GM21447 (cell line): ENCODE measurements around the gene MICAL3.

Experiments
- ATAC-seq: cut with Tn5 transposase; IDR thresholded peaks from one replicate; pipeline ENCODE4 v1.9.1; 2021; ENCODE audit not compliant: unreplicated experiment

MICAL3 gene

DNA sequence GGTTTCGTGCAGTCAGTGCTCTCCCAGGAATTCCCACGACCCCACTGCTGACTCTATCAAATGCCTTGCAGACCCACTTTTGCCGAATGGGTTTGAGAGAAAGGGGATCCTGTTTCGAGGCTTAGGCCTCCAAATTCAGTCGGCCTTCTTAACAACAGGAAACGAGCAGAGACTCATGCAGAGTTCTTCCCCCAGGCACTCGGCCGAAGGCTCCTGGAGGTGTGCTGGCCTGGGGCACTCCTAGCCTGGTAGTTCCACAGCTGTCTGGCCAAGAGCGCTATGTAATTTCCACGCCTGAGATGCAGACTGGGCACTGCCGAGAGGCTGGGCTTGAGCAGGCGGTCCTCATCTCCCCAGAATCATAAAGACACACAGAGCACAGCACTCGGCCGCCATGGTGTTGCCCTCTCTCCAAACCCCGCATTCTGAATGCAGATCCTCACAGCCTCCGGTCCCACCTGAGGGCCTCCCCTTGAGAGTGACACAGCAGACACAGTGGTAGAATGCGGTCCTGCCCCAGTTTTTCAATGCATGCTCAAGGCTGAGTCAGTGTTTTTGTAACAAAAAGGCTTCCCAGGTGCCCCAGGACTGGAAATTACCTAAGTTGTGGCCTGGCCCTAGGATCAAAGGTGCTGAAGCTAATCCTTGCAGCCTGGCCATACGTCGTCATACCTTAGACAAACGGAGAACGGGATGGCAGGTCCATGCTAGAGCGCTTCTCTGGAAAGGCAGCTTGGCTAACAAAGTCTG is 219.9 kb downstream of the MICAL3 start:
- no peak for ATAC-seq

DNA sequence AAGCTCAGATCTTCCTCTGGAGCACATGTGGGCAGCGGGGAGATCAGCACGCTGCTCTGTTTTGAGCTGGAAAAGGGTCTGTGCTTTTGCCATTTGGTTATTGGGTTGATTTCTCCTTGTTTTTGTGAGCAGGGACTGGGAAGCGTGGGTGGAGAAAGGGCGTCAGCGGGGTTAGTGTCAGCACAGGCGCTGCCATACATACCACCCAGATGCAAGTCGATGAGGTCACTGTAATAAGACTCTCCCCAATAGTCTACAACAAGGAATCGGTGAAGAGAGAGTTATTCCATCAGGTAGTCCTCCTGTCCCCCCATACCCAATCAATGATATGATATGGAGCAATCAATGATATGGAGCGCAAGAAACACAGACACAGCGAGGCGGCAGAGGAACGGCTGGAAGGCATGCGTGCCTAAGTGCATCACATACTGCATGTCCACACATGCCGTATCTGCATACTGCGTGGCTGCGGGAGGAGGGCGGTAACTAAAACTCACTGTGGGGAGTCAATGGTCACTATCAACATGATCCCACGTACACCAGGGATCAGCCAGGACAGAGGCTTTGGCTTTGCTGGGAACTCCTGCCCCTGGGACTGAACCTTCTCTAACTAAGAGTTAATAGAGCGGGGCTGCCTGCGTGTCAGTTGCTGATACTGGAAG is 220.6 kb downstream of the MICAL3 start:
- ATAC-seq = no peak

DNA sequence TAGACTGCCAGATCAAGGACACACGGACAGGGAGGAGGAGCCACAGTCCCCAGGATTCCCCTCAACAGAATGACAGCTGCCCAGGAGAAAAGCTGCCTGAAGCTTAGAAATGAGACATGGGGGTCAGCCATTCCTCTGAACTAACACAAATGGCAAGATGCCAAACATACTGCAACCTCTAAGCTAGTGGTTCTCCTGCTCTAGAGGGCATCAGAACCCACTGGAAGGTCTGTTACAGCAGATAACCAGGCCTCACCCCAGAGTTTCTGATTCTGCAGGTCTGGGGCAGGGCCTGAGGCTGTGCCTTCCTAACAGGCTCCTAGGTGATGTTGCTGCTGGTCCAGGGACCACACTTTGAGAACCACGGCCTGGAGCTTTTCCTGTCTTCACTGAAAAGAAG is 221.5 kb downstream of the MICAL3 start:
- ATAC-seq = no peak

DNA sequence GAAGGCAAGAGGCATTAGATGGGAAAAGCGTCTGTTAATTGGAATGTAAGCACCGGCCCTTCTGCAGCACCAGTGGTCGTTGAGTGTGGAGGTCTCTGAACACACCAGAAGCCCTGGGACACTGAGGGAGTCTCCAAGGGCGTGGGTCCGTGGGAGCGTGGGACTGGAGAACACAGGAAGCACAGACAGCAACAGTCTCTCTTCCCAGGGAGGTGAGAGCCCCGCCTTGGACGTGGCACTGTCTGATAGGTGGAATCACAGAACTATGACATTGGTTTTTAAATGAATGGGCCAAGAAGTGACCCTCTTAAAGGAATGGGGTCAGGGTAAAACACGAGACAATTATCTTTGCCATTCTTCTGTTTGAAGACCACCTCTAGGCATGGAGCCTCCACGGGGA is 221.9 kb downstream of the MICAL3 start:
- no peak for ATAC-seq

DNA sequence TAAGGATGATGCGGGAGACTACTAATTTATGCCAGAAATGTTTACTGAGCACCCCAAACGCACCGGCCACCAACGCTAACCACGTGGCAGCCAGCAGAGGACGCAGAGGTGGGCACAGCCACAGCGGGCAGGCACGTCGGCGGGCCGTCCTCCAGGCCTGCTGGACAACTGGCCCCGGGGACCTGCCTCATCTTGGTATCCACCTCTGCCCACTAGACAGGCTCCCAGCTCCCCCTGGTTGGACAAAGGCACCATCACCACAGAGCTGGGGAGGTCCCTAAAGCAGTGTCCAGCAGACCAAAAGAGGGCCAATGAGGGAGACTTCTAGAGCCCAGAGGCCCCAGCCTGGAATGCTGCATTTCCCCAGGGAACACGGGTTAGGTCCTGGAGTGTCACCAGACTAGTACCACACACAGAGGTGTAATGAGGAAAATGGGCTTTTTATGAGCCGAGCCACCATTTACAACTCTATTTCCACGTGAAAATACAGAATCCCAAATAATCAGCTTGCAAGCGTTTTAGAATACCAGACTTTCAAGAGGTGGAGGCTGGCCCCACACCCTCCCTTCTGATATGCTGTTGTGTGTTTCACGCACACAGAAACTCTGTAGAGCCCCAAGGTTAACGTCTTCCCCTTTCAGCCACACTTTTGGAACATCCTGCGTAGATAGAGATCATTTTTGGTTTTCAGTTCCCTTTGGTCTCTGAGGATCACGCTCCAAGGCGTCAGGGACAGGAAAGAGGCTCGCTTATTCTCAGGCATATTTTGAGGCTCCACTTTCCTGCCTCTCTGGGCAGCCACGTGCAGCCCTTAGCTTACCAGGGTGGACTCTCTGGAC is 226.4 kb downstream of the MICAL3 start:
- peak; percentile 49 for ATAC-seq

DNA sequence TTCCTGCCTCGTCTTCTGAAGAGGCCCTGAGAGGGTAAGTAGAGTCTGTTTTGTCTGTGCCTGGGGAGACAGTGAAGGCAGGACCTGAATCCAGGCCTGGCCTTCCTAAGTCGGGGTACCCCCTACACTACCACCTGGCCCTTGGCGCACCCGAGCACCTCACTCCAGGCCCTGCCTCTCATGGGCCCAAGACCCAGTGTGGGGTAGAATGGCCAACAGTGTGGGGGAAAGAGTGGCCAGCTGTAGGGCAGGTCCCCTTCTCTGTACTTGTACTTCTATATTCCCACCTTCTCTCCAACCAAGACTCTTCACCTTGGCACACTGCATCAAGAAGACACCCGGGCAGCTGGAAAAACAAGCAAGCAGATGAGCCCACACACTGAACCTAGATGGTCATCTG is 227.7 kb downstream of the MICAL3 start:
- ATAC-seq = no peak

DNA sequence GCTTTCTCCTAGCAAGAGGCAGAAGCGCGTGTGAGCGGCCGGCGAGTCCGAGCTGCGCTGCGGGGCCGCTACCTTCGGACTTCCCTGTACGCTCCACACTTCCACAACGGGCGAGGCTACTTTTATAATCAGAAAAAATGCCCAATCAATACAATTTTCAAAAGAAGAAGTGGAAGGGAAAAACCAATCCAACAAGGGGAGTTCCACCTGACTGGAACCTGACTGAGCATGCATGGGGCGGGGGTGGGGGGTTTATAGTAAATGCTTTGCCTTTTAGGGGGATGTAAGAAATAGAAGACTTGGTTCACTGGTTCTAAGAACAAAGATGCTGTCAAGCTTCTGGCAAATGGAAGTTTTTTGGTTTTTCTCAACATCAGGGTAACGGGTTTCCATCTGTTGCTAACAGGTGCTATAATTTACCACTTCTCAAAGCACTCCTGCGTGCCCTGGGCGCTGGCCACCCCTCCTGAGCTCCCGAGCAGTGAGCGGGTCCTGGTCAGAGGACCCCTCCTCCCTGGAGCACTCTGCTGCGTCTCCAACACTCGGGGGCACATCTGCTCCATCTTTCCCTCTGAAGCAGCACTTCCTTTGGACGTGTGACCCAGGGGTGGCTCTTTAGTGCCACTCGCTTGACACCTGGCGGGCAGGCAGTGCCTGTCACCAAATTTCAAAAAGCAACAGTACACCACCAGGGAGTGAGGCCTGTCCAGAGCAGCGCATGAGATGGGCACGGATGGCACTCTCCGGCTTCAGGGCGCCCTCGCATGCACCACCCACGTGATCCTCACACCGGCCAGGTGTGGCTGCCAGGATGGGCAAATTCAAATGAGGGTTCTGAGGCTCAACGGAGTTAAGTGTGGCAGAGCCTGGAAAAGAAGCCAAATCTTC is 228.5 kb downstream of the MICAL3 start:
- ATAC-seq = no peak

DNA sequence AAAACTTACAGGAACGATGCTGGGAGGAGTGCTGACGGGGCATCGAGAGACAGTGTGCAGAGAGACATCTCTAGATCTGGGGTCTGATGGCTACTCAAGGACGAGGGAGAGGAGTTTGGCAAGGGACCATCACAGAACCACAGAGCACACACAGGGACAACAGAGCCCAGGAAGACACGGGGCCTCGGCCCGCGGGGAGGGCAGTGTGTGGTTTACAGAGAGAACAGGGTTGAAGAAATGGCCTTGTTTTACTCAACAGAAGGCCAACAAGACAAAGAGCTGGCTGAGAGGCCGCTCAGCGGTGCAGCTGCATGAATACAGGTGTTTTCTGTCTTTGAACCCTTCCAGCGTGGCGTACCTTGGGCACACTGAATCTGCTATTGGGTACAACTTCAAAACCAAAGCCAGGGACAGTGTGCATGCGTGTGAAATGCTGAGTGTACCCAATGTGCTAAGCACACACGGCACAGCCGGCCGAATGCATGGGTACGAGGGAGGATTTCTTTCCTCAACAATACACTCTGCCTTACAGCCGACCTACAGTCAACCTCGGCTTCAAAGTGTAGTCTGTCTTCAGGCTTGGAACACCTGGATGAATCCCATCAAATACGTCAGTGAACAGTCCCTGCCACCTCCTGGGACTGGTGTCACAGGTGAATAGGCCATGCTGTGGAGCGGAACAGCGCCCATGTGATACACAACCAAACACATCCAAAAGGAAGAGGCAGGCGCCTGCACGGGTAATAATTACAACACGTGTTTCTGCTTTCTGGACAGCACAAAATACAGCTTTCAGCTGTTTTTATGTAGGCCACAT is 229.4 kb downstream of the MICAL3 start:
- ATAC-seq = no peak

DNA sequence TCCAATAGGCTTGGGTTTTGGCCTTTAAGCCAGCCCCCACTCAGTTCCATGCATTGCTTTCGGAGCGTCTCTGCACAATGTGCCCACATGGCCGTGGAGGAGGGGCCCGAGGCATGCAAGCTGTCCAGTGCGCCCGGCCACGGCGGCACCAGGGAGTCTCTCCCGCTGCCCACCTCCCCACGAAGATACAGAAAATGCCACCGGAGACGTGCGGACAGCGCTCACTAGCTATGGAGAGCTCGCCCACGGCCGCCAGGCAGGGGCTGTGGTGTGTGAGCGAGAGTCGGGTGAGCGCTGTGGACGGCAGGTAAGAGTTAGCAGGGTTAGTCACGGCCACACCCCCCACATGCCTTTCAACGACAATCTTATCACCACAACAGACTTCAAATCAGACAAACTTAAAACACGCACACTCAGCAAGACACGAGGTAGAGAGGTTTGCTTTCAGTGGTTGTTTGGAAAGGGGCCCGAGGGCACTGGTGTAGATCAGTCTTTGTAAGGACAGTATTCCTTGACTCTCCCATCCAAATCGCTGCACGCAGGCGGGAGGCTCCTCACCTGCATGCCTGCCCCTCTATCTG is 231.4 kb downstream of the MICAL3 start:
- no peak for ATAC-seq

DNA sequence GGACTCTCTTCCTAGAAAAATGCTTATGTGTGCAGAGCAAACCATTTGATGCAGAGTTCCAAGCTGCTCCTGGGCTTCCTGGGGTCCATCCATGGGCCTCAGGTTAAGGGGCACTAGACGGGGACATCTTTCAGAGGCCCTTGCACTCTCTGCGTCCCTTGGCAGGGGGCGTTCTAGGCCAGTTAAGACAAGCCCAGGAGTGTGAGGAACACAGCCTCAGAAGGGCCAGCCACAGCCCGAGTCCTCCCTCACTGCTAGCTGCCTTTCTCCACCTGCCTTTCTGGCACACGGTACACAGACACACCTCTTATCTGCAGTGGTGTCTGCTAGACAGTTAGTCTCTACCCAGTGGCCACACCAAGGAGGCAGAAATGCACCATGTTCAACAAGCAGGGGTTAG is 232.1 kb downstream of the MICAL3 start:
- ATAC-seq = no peak

DNA sequence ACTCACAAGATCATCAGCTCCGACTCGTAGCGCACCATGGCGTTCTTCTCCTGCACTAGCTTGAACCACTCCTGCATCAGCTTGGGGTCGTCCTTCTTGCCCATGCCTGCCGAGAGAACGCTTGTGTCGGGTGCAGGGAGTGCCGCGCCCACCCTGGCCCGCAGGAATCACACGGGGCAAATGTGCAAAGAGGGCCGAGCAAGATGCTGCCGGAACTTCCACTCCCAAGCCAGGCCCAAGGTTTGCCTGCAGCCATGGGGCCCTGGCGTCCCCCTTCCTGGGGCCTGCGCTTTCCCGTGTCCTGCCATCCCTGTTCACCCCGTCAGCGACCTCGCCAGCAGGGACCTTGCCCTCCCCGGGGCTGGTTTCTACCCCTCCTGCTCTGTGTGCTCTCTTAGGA is 233.2 kb downstream of the MICAL3 start:
- ATAC-seq = no peak

DNA sequence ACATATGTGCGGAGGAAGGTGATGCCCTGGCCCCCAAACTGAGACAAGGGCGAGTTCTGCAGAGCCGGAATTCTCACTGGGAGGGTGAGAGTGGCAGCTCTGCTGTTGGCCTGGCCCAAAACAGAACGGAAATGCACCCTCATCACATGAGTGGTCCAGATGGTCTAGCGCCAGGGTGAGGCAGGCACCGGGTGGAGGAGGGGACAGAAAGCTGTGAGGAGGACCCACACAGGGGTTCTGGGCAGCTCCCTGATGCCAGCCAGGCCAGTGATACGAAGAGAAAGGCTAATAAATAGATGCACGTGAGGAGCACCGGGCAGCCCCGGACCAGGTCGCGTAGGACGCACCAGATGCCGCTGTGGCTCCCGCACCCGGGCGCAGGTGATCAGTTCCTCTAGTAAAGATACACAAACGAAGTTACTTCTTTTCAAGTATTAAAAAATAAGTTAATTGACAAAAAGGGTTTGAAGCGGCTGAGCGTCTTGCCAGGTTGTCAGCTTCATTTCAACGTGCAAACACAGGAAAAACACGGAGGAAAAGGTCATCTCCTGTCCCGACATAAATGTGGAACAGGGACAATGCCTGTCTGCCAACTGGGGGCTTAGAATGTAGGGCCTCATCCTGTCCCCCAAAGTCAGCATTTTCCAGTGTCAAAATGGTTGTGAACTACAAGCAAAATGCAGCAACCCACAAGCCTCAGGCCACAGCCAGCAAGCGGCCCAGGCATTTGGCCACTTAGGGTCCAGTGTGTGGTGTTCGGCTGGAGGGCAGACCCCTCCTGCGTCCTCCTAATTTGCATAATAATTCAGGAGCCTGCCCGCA is 234.8 kb downstream of the MICAL3 start:
- ATAC-seq = no peak

DNA sequence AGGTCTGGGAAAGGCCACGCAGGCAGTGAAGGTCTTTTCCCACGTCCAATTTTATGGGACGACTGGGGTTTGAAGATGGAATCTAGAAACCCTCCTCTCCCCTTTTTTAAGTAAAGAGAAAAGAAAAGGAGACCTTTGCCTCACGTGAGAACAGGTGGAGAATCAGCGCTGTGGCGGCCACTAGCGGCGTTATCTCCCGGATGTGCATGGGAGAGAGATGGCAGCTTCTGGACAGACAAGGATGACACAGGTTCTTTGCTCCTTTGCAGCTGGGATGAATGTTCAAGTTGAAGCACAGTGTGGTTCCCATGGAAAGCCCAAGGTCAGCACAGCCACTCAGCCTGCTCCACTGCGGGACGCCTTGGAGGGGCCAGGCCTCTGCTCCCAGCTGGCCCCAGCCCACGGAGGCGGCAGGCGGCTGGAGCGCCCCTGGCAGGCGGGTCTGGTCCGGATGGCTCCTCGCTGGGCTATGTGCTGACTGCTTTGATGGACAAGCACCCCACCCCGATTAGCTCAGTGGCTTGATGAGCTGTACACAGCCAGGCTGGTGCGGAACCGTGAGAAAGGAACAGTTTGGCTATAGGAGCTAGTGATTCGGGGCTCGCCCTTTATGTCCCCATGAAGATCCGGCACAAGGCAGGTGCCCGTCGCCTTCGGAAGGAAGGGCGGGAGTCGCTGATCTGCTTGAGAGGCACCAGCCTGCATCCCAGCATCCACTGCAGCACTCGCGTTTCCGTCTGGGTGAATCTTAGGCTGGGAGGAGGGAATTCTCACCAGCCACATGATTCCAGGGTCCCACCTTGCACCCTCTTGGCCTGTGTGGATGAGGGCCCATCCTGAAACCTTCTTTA is 235.6 kb downstream of the MICAL3 start:
- ATAC-seq = no peak

DNA sequence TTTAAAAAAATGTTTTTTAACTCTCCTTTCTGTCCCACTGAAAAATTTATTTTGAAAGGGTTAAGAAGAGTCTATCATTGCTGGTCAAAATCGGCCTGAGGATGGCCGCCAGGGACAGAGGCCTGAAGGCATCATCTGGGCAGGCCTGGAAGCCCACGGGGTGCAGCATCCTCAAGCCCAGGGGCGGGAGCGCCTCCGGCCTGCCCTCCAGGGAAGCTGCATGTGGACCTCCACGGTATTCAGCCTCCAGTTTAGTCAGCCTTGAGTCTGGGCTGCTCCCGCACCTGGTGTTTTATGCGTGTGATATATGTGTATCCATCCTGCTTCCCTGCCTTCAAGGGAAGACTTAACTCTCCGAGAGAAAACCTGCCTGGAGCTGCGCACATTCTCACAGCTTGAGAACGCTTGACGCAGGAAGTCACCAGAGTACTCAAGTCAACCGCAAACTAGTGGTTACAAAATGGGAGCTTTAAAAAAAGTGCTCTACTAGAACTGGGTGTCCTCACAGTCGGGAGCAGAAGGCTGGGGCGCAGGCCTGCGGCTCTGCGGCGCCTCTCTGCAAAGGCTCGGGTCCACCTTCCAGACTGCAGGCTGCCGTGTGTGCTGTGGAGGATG is 236.5 kb downstream of the MICAL3 start:
- ATAC-seq = no peak

DNA sequence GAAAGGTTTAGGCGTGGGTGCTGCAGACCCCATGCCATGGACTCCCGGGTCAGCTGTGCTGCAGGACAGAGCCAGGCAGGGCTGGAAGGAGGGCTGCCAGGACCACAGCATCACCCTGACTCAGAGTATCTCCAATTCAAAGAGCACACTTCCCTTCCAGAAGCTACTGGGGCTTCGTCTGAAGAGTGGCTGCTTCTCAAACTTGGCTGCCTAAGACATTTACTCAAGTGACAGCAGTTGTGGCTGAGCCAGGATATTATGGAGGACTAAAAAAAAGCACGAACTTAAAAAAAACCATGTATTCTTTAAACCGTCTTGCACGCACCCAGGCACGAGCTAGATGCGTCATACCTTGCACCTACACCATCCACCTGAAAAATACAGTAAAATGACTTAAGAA is 237.1 kb downstream of the MICAL3 start:
- ATAC-seq = no peak

DNA sequence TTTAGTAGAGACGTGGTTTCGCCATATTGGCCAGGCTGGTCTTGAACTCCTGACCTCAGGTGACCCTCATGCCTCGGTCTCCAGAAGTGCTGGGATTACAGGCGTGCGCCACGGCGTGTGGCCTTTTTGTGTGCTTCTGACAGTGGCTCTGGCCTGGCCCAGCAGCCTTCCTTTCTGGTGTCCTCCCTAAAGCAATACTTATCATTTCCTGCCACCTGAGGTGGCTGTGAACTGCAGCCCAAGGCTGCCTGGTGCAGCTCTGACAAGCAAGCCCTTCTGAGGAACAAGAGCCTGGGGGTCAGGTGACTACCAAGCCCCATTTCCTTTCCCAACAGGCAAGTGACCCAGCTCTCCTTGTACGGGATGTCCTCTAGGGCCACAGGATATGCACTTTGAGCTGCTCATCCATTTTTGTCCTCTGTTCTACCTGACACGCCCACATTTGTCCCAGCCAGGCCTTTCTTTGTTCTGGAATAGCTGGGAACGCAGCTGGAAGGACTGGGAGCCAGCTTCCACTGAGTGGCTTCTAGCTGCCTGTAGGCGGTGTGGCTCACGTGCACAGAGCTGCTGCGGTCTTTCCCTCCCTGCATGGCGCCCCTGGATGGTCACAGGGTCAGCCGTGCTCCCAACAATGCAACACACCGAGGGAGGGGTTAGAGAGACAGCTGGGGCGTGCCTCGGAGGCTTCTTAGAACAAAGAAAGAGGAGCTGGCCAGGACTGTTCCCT is 237.8 kb downstream of the MICAL3 start:
- no peak for ATAC-seq
